HS-5 (cell line): Measurements from ENCODE around the gene ANLN.
A peak's percentile ranks its signal among the peaks of the same experiment; 100 is the strongest.

Source experiments
- DNase-seq: peaks from one replicate; pipeline ENCODE4 v3.0.0-alpha.2; 2012; ENCODE audit warnings: low read depth

ANLN gene

GRCh38 chr7:36408589-36408988, 18.9 kb downstream of the ANLN start:
- DNase-seq, result no peak

- DNase-seq, result no peak
Measured at GRCh38 chr7:36409180-36409579, 19.5 kb downstream of the ANLN start.

GRCh38 chr7:36415144-36415543, 25.5 kb downstream of the ANLN start:
- no peak for DNase-seq

- DNase-seq, result no peak
Measured at GRCh38 chr7:36416251-36416650, 26.6 kb downstream of the ANLN start.

GRCh38 chr7:36420307-36420706, 30.6 kb downstream of the ANLN start:
- DNase-seq, result no peak

GRCh38 chr7:36422072-36422471, 32.4 kb downstream of the ANLN start:
- no peak for DNase-seq

- DNase-seq, result no peak
Measured at GRCh38 chr7:36423633-36424032, 34.0 kb downstream of the ANLN start.

- DNase-seq, result no peak
Measured at GRCh38 chr7:36430186-36430585, 40.5 kb downstream of the ANLN start.

- no peak for DNase-seq
Measured at GRCh38 chr7:36430881-36431280, 41.2 kb downstream of the ANLN start.

GRCh38 chr7:36438211-36438610, 48.5 kb downstream of the ANLN start:
- no peak for DNase-seq

- no peak for DNase-seq
Measured at GRCh38 chr7:36439624-36440023, 50.0 kb downstream of the ANLN start.

GRCh38 chr7:36440880-36441279, 51.2 kb downstream of the ANLN start:
- no peak for DNase-seq

- no peak for DNase-seq
Measured at GRCh38 chr7:36441344-36442022, 51.8 kb downstream of the ANLN start.

- peak; percentile 69 for DNase-seq
Measured at GRCh38 chr7:36448781-36449379, 59.2 kb downstream of the ANLN start.

- no peak for DNase-seq
Measured at GRCh38 chr7:36449685-36450084, 60.0 kb downstream of the ANLN start.

GRCh38 chr7:36453769-36454168, 64.1 kb downstream of the ANLN start:
- DNase-seq, result no peak

- no peak for DNase-seq
Measured at GRCh38 chr7:36455646-36456045, 66.0 kb downstream of the ANLN start.

- no peak for DNase-seq
Measured at GRCh38 chr7:36456138-36456537, 66.5 kb downstream of the ANLN start.

- no peak for DNase-seq
Measured at GRCh38 chr7:36456548-36456947, 66.9 kb downstream of the ANLN start.

- no peak for DNase-seq
Measured at GRCh38 chr7:36459236-36459960, 69.7 kb downstream of the ANLN start.

GRCh38 chr7:36460811-36461429, 71.3 kb downstream of the ANLN start:
- no peak for DNase-seq

- no peak for DNase-seq
Measured at GRCh38 chr7:36462551-36463137, 73.0 kb downstream of the ANLN start.

- no peak for DNase-seq
Measured at GRCh38 chr7:36464271-36464670, 74.6 kb downstream of the ANLN start.
